HG03060 (cell line): Measurements from ENCODE around the gene BSCL2.
"Not testable (repeated sequence)": the region's sequence is repeated elsewhere in the genome, so short reads cannot be mapped to it uniquely, and the experiment has no call there.

Source experiments
- ATAC-seq: cut with Tn5 transposase; IDR thresholded peaks from one replicate; pipeline ENCODE4 v1.9.1; 2021; ENCODE audit warnings: low read depth, moderate number of reproducible peaks; ENCODE audit not compliant: unreplicated experiment

Gene BSCL2

DNA sequence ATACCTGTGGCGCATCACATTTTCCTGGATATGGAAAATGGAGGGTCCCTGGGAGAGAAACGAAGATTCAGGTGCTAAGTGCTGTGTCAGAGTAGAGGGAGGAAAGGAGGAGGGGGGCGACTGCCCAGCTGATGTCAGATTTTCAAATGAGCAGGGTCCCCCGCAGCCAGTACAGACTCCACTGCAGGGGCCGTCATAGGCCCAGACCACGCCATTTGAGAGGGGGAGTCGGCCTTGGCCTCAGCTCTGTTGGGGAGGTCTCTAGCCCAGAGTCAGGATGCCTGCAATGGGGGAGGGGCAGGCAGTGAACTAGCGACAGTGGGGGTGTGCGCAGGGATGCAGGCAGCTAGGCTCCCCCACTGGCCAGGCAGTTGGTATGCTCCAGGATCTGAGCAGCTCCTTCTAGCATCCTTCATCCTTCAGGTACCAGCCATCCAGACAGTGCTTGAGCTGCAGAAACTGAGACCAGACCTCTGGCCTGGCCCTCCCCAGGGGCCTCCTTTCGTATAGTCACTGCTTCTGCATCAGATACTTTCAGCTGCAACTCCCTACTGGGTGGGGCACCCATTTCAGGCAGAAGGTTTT is at the start of gene BSCL2, which contains the start of gene GNG3:
TSS of gene BSCL2 (minus strand) at position 148 of the 585 bp plus-strand sequence. CDS start 229 bp downstream, outside the sequence.
TSS of gene GNG3 (plus strand) at position 400 of the 585 bp plus-strand sequence. CDS start 620 bp downstream, outside the sequence.
- ATAC-seq = no peak

DNA sequence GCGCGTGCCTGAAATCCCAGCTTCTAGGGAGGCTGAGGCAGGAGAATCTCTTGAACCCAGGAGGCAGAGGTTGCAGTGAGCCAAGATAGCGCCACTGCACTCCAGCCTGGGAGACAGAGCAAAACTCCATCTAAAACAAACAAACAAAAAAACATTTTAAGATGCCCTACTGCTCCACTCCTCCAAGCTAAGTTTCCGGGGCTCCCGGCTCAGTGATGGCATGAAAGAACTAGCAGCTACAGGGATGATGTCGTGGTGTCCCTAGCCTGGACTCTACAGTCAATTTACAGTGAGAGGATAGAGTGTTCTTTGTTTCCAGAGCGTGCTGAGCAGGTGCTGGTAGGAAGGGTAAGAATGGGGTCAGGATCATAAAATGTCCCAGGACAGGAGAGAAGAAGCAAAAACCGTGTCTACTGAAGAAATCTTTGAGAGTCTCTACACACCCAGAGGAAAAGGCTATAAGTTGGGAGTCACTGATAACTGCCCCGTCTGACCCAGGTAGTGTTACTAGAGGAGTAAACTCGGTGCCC is 47.9 kb upstream of the BSCL2 start:
- no peak for ATAC-seq

DNA sequence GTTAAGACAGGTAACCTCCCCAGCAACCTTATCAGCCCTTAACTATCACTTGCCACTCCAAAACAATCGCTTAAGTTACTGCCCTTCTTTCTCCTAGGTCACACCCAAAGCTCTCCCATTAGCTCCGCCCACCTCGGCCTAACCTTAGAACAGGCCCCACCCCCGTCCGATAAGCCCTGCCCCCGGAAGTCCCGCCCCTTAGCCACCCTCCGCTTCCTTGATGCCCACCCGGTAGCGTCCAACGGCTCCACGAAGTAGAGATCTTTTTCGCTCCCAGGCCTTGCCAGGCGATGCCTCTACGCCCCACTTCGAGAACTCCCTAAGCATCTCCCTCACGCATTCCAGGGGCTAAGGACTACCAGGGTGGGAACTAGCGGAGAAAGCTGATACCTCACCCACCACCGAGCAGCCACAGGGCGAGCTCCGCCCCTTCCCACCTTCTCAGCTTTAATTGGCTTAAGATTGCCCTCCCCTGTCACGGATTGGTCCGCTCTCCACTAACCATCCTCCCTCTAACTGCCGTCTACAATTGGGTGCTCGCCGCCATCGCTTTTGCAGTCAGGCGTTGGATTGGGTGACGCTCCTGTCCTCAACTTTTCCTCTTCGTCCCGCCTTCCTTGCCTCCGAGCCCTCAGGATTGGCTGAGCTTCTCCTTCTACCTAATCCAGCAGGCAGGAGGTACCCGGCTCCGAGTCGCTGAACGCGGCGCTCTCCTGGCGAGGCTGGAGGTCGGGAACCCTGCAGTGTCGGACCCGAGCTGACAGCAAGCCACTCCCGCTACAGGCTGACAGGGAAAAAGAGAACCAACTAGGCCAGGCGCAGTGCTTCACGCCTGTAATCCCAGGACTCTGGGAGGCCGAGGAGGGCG is 46.7 kb upstream of the BSCL2 start, which contains the start of gene ZBTB3:
TSS of gene ZBTB3 (minus strand) at position 425 of the 868 bp plus-strand sequence. CDS start 496 bp downstream, outside the sequence.
- peak; percentile 94 for ATAC-seq

DNA sequence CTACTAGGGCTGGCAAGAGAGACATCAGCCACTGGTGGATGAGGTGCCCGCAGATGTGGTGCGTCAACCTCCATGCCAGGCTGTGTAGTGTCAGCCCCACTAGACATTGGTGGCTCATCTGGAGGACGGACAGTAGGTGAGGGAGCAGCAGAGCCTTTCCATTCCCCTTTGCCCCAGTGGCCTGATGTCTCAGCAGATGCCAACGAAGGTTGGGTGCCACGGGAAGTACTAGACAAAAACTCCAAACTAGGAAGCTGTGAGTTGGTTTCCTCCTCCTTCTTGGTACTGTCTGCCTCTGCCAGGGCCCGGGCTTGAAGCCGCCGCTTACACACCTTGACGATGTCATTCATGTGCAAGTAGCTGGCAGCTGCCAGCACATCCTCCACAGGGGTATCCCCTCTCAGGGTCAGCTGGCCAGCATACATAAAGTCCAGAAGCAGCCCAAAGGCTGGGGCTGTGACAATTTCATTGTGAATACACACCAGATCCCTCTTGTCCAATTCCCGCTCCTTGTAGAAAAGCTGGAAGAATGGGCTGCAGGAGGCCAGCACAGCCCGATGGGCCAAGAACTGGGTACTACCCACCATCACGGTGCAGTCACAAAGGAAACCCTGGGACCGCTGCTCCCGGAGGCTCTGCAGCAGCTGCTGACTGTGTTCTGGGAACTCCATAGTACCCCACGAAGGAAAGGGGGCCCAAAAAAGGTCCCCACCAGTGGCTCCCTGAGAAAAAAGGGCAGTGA is 45.9 kb upstream of the BSCL2 start:
- no peak for ATAC-seq

DNA sequence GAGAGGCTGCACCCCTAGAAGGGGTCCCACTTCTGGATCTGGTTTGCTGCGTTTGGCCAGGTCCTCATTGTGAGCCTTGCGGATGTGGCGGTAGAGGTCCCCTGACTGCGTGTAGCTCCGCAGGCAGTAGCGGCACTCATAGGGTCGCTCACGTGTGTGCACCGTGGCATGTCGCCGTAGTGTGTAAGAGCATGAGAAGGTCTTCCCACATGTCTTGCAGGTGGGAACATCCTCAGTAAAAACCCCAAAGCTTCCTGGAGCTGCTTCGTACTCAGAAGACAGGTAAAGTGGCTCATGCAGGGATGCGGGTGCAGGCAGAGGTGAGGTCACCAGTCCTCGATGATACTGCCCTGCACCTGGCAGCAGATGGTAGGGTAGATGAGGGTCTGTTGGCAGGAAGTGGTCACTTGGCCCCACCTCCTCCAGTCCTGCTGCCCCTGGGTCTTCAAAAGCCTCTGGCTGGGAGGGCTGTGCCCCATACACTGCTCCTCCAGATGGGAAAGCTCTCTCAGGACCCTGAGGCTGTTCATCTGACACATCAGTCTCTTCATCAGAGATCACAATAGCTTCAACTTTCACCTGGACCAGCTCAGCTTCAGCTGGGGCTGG is 45.1 kb upstream of the BSCL2 start:
- ATAC-seq = no peak

DNA sequence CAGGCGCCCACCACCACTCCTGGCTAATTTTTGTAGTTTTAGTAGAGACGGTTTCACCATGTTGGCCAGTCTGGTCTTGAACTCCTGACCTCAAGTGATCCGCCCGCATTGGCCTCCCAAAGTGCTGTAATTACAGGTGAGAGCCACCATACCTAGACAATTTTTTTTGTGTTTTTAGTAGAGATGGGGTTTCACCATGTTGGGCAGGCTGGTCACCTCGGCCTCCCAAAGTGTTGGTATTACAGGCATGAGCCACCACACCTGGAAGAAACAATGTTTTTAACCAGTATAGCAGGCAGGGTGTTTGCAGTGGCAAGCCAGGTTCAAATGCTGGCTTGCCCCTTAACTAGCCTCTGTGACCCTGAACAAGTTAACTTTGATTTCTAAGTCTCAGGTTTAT is 42.7 kb upstream of the BSCL2 start:
- not testable (repeated sequence) for ATAC-seq

DNA sequence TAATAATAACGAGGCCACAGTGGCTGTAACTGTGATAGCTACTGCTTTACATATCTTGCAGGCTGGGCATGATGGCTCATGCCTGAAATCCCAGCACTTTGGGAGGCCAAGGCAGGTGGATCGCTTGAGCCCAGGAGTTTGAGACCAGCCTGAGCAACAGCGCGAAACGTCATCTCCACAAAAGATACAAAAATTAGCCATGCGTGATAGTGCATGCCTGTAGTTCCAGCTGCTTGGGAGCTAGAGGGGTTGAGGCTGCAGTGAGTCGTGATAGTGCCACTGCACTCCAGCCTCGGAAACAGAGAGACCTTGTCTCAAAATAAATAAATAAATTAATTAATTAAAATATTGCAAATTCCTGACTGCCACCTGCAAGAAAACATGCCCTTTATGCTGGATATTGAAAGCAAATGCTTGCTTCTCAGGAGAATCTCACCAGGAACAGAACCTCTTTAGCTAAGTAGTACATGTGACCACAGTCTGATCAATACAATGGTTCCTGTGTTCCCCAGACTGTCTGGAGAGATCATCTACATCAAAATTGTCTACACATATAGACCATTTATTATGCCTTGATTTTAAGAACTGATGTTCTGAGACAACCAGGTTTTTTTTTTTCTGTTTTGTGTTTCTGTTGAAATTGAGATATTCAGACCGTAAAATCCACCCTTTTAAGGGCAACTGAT is 40.4 kb upstream of the BSCL2 start:
- no peak for ATAC-seq

DNA sequence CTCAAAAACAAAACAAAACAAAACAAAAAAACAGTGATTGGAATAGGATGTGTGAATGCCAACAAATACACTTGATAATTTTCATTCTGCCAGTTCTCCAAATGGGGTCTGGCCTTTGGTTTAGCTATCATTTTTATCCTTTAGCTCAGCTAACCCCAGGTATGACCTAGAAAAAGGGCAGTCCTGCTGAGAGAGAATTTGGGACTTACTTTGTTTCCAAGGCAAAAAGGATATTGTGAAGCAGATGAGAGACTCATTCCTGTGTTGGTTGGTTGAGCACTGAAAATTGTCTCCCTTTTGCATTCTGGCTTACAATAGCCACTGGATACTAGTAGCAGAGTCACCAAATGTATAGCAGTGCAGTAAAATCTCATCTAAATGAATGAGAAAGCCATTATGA is 30.0 kb upstream of the BSCL2 start:
- ATAC-seq = no peak

DNA sequence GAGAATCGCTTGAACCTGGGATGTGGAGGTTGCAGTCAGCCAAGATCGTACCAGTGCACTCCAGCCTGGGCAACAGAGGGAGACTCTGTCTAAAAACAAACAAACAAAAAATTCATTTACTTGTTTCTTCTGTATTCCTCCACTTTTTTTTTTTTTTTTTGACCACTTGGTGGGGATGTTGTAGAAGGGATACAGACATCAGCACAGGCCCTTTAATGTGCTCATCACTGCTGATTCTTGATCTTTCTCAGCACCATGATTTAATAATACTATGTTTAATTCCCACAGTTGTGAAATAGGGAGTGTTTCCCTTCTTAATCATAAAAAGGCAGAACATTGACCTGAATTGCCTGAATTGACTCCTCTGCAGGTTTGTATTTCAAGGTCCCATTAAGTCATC is 25.6 kb upstream of the BSCL2 start:
- ATAC-seq = no peak

DNA sequence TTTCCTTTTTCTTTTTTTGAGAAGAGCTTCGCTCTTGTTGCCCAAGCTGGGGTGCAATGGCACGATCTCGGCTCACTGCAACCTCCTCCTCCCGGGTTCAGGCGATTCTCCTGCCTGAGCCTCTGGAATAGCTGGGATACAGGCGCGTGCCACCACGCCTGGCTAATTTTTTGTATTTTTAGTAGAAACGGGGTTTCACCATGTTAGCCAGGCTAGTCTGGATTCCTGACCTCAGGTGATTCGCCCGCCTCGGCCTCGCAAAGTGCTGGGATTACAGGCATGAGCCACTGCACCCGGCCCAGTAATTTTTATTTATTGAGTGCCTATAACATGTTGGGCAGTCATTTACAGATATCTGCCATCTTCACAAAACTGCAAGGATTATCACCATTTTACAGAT is 22.9 kb upstream of the BSCL2 start:
- ATAC-seq = not testable (repeated sequence)

DNA sequence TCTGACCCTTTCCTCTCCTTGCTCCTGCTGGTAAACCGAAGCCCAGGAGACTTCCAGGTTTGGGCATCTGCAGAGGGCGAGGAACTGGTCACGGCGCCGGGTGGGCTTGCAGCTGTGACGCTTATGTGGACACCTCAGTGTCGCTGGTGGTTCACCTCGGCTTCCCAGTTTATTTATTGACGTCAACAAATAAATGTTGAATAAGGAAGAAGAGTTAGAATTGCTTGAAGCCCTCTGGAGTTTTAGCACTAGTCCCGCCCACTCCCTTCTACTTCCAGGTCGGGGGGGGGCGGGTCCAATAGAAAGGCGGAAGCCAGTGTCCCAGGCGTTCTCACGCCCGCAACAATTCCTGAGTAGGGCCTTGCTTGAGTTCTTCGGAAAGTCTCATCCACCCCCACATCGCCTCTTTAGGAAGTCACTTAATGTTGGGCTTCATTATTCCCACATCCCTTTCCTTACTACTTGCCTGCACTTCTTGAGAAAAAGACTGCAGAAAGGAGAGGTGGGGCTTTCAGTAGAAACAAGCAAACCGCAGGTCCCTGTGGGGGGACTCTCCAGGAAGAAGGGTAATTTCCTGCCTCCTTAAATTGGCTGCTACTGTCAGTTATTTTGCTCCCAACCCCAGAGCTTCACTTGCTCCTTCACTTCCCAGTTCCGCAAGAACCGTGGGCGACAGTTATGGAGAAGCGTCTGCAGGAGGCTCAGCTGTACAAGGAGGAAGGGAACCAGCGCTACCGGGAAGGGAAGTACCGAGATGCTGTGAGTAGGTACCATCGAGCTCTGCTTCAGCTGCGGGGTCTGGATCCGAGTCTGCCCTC is 21.2 kb upstream of the BSCL2 start, which contains the start of gene TTC9C:
TSS of gene TTC9C (plus strand) at position 316 of the 818 bp plus-strand sequence. CDS start at position 679, 363 bp downstream.
- no peak for ATAC-seq

DNA sequence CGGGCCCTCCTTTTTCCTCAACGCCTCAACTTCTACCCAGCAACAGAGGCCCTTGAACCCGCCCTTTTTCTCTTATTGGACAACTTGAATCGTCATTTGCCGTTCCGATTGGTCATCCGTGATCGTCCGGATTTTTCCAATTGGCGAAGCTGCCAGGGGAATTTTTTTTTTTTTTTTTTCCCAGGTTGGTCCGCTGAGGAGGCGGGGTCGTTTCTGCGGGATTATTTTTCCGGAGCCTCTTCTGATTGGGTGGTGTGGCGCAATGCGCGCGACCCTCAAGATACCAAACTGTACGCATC is 20.6 kb upstream of the BSCL2 start:
- ATAC-seq = peak; percentile 34

DNA sequence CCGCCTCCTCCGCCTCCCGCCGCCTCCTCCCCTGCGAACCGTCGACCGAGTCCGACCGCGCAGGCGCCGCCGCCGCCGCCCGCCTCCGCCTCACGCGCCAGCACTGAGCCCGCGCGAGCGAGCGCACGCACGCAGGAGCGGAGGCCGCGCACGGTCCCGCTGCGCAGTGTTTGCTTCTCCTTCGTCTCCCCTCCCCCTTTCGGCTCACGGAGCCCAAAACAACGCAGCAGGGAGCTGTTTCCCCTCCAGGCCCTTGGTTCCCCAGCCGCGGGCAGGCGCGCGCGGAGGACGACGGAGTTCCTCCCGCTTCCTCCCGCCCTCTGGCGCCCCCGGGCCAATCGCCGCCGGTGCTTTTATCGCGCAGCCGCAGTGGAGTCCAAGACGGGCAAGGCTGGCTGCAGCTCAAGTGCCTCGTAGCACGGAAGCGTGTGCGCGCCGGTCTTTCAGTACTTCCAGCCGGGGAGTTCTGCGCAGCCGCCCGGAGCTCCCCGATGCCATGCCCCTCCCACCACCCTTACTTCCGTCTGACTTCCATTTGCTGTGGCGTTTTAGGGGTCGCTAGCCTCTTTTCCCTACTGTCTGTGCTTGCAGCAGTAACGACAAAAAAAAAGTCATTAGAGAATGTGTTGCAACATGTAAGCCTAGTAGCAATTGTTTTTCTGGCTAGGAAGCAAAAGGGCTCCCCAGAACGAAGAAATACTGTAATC is 20.1 kb upstream of the BSCL2 start, which contains the start of gene HNRNPUL2:
TSS of gene HNRNPUL2 (minus strand) at position 293 of the 707 bp plus-strand sequence. CDS start 301 bp downstream, outside the sequence.
- peak; percentile 62 for ATAC-seq

DNA sequence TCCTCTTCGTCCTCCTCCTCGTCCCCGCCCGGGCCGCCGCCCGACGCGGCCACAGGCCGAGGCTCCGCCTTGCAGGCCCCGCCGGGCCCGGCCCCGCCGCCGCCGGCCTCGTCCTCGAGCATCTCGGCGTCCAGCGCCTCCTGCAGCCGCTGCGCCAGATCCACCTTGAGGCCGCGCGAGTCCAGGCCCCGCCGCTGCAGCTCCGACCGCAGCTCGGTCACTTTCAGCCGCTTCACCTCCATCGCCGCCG is 19.6 kb upstream of the BSCL2 start:
- ATAC-seq = no peak

DNA sequence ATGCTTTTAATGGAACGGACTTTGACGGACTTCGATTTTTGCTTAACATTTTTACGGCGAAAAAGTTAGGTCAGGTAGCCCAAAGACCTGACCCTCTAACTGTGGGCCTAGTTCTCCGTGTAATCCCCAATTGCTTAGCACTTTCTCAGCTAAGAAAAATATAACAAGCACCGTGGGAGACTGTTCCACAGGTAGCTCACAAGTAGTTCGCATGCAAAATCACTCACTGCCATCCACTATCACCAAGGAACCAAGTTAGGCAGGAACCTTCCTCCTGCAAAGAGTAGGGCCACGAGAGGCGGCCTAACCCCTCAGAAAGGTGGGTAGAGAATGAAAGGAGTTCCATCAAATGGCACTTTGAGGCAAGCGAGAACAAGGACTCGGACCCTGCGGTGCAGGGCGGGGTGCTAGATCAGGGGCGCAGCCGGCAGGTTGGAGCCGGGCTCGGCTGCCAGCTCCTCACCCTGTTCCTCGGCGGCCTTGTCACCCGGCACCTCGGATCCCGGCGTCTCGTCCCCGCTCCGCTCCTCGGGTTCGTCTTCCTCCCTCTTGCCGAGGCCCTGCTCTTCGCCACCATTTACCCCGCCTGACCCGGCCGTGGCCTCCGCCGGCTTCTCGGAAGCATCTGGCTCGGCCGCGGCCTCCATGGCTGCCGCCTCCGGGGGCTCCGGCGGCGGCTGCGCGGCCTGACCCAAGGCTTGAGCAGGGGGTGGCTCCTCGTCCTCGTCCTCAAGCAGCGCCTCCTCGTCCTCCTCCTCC is 19.1 kb upstream of the BSCL2 start:
- ATAC-seq = no peak

DNA sequence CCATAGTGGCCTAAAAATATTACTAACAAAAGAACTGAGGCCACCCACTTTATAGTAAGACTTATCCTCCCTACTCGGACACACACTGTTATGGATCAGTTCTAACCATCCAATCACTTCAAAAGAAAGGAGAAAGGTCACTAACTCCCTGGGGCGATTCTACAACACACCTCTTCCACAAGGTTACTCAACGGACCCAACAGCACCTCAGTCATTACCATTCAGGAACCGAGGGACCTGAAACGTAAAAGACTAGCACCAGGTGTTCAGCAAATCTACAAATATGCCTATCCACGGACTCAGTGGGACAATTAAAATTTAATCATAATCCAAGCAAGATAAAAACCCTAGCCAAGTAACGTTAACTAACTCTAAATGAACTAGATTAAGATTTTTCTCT is 18.4 kb upstream of the BSCL2 start:
- no peak for ATAC-seq

DNA sequence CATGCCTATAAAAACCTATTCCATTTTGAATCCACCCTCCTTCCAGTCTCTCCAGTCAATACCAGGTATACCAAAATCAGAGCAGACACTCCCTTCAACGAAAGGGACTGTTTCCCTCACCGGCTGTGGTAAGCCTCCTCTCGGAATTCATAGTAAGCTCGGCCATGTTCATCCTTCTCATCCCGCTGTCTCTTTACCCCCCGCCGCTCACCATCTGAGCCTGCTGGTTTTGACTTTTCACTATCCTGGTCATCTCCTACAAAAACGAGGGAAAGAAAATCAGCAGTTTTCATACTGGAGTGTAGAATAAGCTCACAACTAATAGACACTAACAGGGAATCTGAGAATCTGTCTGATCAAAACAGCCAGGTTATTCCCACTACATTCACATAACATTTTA is 16.9 kb upstream of the BSCL2 start:
- ATAC-seq = no peak

DNA sequence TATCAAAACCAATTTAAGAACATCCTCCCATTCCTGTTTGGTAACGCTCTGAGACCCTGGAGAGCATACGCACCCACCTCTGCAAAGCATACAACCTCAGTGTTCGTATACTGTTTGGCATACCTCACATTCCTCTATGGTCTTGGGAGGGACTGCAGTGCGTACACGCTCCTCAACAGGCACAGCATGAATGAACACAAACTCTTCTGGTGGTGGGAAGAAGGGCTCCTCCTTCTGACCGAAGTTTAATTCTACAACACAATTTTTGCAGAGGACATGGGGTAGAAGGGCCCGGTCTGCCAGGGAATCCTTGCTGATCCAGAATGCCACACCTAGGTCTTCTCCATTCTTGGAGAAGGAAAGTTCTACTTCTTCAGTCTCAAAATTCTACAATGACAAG is 14.8 kb upstream of the BSCL2 start:
- no peak for ATAC-seq
